Ascending aorta (tissue), 2 donors: ENCODE data around the gene ARHGEF28. TPM values are rescaled to one million over a fixed set of nuclear protein-coding genes. Genes with fewer than 3 reads are reported as not detected.

Source experiments
- DNase-seq, 2 donors: peaks; one replicate each; pipeline ENCODE4 v3.0.0-alpha.2; 2019; ENCODE audit warnings: low spot score in 2 of 2
- H3K27ac ChIP-seq, 2 donors: fragments of 200-600 bp; sonication (generic); one replicate each; pipeline ENCODE4 v1.5.1; 2016 to 2017; ENCODE audit warnings: mild to moderate bottlenecking in 1 of 2
- H3K27me3 ChIP-seq: fragments of 200-600 bp; sonication (generic); one replicate; pipeline ENCODE4 v1.5.1; 2017
- H3K36me3 ChIP-seq, 2 donors: fragments of 200-600 bp; sonication (generic); one replicate each; pipeline ENCODE4 v1.5.1; 2016
- H3K4me1 ChIP-seq, 2 donors: fragments of 200-600 bp; sonication (generic); one replicate each; pipeline ENCODE4 v1.5.1; 2016 to 2017; ENCODE audit warnings: mild to moderate bottlenecking in 1 of 2
- H3K4me3 ChIP-seq, 2 donors: fragments of 200-600 bp; sonication (generic); one replicate each; pipeline ENCODE4 v1.5.1; 2016 to 2017; ENCODE audit warnings: mild to moderate bottlenecking in 1 of 2
- H3K9me3 ChIP-seq, 2 donors: fragments of 200-600 bp; sonication (generic); one replicate each; pipeline ENCODE4 v1.5.1; 2016
- intact Hi-C: fragments of 100-400 bp; cut with DNase I; formaldehyde crosslinking; loops from one replicate; pipeline ENCODE4 v1.15.1; 2023
- total RNA-seq: library from RNA; depleted of rRNA; stranded (reverse); fragments of >200 nt; gene quantifications from one replicate; pipeline ENCODE4 v1.1.0, GENCODE V29; 2016
- TF ChIP-seq, protein P1 (sequence below), 3 experiments: fragments of 200-600 bp in 2 of 3; fragments of 450-650 bp in 1 of 3; sonication (generic) in 2 of 3; IDR thresholded peaks; one replicate each; pipeline ENCODE4 v1.5.1; 2016 to 2019; ENCODE audit warnings: antibody characterized with exemption in 3 of 3, mild to moderate bottlenecking in 1 of 3, moderate library complexity in 1 of 3

Gene ARHGEF28
- total RNA-seq, 1 donor from 2014 or later = 15.1 TPM

- Histone ChIP-seq H3K27me3 (no peaks in the 10 kb centered on the region), H3K27ac (no peak overlapping the region), H3K9me3 (no peaks in the 10 kb centered on the region), H3K4me1 (peaks cover 0 to 7% of the 10 kb centered on the region in 2 donors), H3K36me3 (peaks cover 6 to 22% of the 10 kb centered on the region in 2 donors), H3K4me3 (no peak overlapping the region)
- DNase-seq = no peak
- TF ChIP-seq, protein P1, sequence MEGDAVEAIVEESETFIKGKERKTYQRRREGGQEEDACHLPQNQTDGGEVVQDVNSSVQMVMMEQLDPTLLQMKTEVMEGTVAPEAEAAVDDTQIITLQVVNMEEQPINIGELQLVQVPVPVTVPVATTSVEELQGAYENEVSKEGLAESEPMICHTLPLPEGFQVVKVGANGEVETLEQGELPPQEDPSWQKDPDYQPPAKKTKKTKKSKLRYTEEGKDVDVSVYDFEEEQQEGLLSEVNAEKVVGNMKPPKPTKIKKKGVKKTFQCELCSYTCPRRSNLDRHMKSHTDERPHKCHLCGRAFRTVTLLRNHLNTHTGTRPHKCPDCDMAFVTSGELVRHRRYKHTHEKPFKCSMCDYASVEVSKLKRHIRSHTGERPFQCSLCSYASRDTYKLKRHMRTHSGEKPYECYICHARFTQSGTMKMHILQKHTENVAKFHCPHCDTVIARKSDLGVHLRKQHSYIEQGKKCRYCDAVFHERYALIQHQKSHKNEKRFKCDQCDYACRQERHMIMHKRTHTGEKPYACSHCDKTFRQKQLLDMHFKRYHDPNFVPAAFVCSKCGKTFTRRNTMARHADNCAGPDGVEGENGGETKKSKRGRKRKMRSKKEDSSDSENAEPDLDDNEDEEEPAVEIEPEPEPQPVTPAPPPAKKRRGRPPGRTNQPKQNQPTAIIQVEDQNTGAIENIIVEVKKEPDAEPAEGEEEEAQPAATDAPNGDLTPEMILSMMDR (IDR thresholded peaks at IDR 0.05) = no peak
- intact Hi-C loops = no loop called here
Measured at GRCh38 chr5:73863876-73864275, 237.9 kb downstream of the ARHGEF28 start.

GRCh38 chr5:73865315-73865714 is 239.3 kb downstream of the ARHGEF28 start:
- intact Hi-C loops = no loop called here
- Histone ChIP-seq H3K27me3 (no peaks in the 10 kb centered on the region), H3K9me3 (no peaks in the 10 kb centered on the region), H3K4me3 (no peak overlapping the region), H3K4me1 (peaks cover 0 to 7% of the 10 kb centered on the region in 2 donors), H3K27ac (no peak overlapping the region), H3K36me3 (peaks cover 6 to 20% of the 10 kb centered on the region in 2 donors)
- TF ChIP-seq, protein P1 (IDR thresholded peaks at IDR 0.05) = no peak
- no peak for DNase-seq

DNA sequence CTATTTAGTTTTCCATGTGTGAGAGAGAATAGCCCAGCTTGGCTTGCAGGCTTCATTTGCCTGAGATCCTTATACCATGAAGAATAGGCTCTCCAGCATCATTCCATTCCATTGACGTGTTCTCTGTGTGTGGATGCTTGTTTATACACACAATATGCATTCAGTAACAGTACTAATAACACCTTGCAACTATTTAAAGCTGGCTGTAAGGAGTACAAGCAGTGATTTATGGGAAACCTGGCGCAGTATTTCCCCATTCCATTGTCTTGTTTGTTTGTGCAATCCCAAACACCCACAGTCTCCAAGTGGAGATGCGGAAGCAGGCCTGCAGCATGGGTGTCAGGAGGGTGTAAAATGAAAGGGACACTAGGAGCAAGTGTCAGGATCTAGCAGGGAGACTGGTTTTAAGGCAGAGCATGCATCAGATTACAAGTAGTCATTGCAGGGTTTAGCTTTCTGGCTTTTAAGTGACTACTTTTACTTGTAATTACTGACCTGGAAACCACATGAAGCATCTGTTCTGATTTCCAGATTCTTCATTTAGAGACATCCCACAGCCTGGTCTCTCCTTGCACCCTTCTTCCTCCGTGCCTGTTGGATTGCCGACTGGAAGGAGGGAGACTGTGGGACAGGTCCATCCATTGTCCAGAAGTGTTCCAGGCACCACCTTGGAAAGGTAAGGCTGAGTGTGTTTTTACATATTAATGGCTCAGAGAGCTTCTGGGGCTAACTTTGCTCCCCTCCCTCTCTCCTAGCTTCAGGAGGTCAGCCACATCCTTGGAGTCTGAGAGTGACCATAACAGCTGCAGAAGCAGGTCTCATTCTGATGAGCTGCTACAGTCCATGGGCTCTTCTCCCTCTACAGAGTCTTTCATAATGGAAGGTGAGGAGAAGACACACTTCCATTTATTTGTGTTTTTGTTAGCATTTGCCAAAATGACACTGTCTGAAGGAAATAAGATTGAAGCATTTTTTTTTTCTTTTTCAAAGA is 241.6 kb downstream of the ARHGEF28 start:
- Histone ChIP-seq H3K27me3 (no peaks in the 10 kb centered on the region), H3K36me3 (peaks cover 6 to 20% of the 10 kb centered on the region in 2 donors), H3K9me3 (no peaks in the 10 kb centered on the region), H3K4me1 (peaks cover 0 to 5% of the 10 kb centered on the region in 2 donors), H3K4me3 (no peak overlapping the region), H3K27ac (no peak overlapping the region)
- DNase-seq = no peak
- TF ChIP-seq, protein P1 (IDR thresholded peaks at IDR 0.05) = no peak
- intact Hi-C loops = no loop called here

DNA sequence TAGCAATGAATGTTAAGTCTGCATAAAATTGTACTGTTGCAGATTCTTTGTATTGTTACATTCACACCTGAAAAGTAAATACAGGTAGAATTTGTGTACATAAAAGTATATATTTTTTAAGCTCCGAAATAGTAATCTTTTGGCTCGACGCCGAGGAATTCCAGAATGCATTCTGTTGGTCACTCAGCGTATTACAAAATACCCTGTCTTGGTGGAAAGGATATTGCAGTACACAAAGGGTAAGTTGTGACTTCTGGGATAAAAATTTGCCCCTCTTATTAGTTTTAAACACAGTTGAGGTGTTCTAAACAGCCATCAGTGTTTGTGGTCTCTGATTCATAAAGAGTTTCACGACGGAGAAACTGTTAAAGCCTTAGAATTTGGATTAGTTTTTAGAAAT is 257.6 kb downstream of the ARHGEF28 start:
- intact Hi-C loops = no loop called here
- no peak for DNase-seq
- Histone ChIP-seq H3K27me3 (no peaks in the 10 kb centered on the region), H3K27ac (no peak overlapping the region), H3K4me1 (no peaks in the 10 kb centered on the region), H3K4me3 (no peak overlapping the region), H3K36me3 (peaks cover 6 to 23% of the 10 kb centered on the region in 2 donors), H3K9me3 (no peaks in the 10 kb centered on the region)
- TF ChIP-seq, protein P1 (IDR thresholded peaks at IDR 0.05) = no peak

- H3K27me3 ChIP-seq = no peaks in the 10 kb centered on the region
- TF ChIP-seq, protein P1 (IDR thresholded peaks at IDR 0.05) = no peak
- H3K27ac ChIP-seq = no peak overlapping the region
- DNase-seq = no peak
- H3K4me3 ChIP-seq = no peak overlapping the region
- H3K36me3 ChIP-seq = peaks cover 8 to 54% of the 10 kb centered on the region in 2 donors
- H3K9me3 ChIP-seq = no peaks in the 10 kb centered on the region
- H3K4me1 ChIP-seq = no peaks in the 10 kb centered on the region
- intact Hi-C loops = no loop called here
Measured at GRCh38 chr5:73887688-73888087, 261.7 kb downstream of the ARHGEF28 start.
